ENCODE data around the gene RHOBTB1.

Gene RHOBTB1

GRCh38 chr10:60957667-60958221 lies 13.8 kb upstream of the RHOBTB1 start:
- Histone ChIP-seq H4K20me1 (ENCODE audit: insufficient read depth, low read length) (no peaks in the 10 kb centered on the region), H3K9me3 (ENCODE audit: insufficient read depth, low read length, severe bottlenecking) (no peaks in the 10 kb centered on the region), H3K9ac (ENCODE audit: low read depth, low read length) (no peak overlapping the region), H3K79me2 (ENCODE audit: insufficient read depth, low read length) (no peaks in the 10 kb centered on the region), H3K4me2 (ENCODE audit: insufficient read depth, low read length) (no peak overlapping the region), H3K4me1 (ENCODE audit: insufficient read depth, low read length) (no peaks in the 10 kb centered on the region), H3K27ac (ENCODE audit: low read length) (no peak overlapping the region), H3K4me3 (ENCODE audit: low read depth in 1 of 2, low read length in 2 of 2) (no peak overlapping the region), H3K36me3 (ENCODE audit: insufficient read depth, low read length) (no peaks in the 10 kb centered on the region), H2AFZ (ENCODE audit: low read depth, low read length) (no peak overlapping the region), H3K27me3 (ENCODE audit: insufficient read depth, low read length, poor library complexity) (no peaks in the 10 kb centered on the region)
- no peak for TF ChIP-seq EZH2 (IDR thresholded peaks at IDR 0.05; ENCODE audit: borderline replicate concordance, low read depth, low read length, severe bottlenecking)
- TF ChIP-seq, protein P1, sequence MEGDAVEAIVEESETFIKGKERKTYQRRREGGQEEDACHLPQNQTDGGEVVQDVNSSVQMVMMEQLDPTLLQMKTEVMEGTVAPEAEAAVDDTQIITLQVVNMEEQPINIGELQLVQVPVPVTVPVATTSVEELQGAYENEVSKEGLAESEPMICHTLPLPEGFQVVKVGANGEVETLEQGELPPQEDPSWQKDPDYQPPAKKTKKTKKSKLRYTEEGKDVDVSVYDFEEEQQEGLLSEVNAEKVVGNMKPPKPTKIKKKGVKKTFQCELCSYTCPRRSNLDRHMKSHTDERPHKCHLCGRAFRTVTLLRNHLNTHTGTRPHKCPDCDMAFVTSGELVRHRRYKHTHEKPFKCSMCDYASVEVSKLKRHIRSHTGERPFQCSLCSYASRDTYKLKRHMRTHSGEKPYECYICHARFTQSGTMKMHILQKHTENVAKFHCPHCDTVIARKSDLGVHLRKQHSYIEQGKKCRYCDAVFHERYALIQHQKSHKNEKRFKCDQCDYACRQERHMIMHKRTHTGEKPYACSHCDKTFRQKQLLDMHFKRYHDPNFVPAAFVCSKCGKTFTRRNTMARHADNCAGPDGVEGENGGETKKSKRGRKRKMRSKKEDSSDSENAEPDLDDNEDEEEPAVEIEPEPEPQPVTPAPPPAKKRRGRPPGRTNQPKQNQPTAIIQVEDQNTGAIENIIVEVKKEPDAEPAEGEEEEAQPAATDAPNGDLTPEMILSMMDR (IDR thresholded peaks at IDR 0.05; ENCODE audit: borderline replicate concordance, extremely low read depth, low read length, poor library complexity, severe bottlenecking) = no peak
- DNase-seq (no peak), ATAC-seq (ENCODE audit: insufficient read depth, low read depth) (no peak)

- Histone ChIP-seq H3K4me1 (ENCODE audit: insufficient read depth, low read length) (no peaks in the 10 kb centered on the region), H4K20me1 (ENCODE audit: insufficient read depth, low read length) (no peaks in the 10 kb centered on the region), H2AFZ (ENCODE audit: low read depth, low read length) (no peak overlapping the region), H3K27me3 (ENCODE audit: insufficient read depth, low read length, poor library complexity) (no peaks in the 10 kb centered on the region), H3K9me3 (ENCODE audit: insufficient read depth, low read length, severe bottlenecking) (no peaks in the 10 kb centered on the region), H3K27ac (ENCODE audit: low read length) (no peak overlapping the region), H3K4me2 (ENCODE audit: insufficient read depth, low read length) (no peak overlapping the region), H3K79me2 (ENCODE audit: insufficient read depth, low read length) (no peaks in the 10 kb centered on the region), H3K9ac (ENCODE audit: low read depth, low read length) (no peak overlapping the region), H3K4me3 (ENCODE audit: low read depth in 1 of 2, low read length in 2 of 2) (no peak overlapping the region), H3K36me3 (ENCODE audit: insufficient read depth, low read length) (no peaks in the 10 kb centered on the region)
- no peak for DNase-seq
- TF ChIP-seq, protein P1 (IDR thresholded peaks at IDR 0.05; ENCODE audit: borderline replicate concordance, extremely low read depth, low read length, poor library complexity, severe bottlenecking) = no peak
- TF ChIP-seq EZH2 (IDR thresholded peaks at IDR 0.05; ENCODE audit: borderline replicate concordance, low read depth, low read length, severe bottlenecking) = no peak
- no peak for ATAC-seq (ENCODE audit: insufficient read depth, low read depth)
Measured at GRCh38 chr10:60955957-60956425, 12.0 kb upstream of the RHOBTB1 start.

DNA sequence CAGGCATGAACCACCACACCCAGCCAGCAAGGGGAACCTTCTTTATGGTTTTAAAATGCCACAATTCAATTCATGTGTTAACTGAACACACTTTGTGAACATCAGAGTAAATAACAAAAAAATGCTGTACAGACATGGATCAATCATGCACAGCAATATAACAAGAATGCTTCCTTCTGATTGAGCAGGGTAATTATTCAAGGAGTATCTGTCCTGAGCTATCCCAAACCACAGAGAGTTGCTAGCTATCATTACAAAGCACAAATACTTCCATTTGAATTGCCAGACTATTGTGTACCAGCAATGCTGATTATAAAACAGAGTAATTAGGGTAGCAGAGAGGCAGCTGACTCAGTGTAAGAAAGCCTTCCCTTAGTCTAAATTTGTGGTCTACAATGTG lies 11.3 kb upstream of the RHOBTB1 start:
- Histone ChIP-seq H2AFZ (ENCODE audit: low read depth, low read length) (no peak overlapping the region), H3K9ac (ENCODE audit: low read depth, low read length) (no peak overlapping the region), H3K4me2 (ENCODE audit: insufficient read depth, low read length) (no peak overlapping the region), H3K27ac (ENCODE audit: low read length) (no peak overlapping the region), H4K20me1 (ENCODE audit: insufficient read depth, low read length) (no peaks in the 10 kb centered on the region), H3K79me2 (ENCODE audit: insufficient read depth, low read length) (no peaks in the 10 kb centered on the region), H3K4me1 (ENCODE audit: insufficient read depth, low read length) (no peaks in the 10 kb centered on the region), H3K27me3 (ENCODE audit: insufficient read depth, low read length, poor library complexity) (no peaks in the 10 kb centered on the region), H3K4me3 (ENCODE audit: low read depth in 1 of 2, low read length in 2 of 2) (no peak overlapping the region), H3K36me3 (ENCODE audit: insufficient read depth, low read length) (no peaks in the 10 kb centered on the region), H3K9me3 (ENCODE audit: insufficient read depth, low read length, severe bottlenecking) (no peaks in the 10 kb centered on the region)
- ATAC-seq (ENCODE audit: insufficient read depth, low read depth) (no peak), DNase-seq (no peak)
- no peak for TF ChIP-seq EZH2 (IDR thresholded peaks at IDR 0.05; ENCODE audit: borderline replicate concordance, low read depth, low read length, severe bottlenecking)
- TF ChIP-seq, protein P1 (IDR thresholded peaks at IDR 0.05; ENCODE audit: borderline replicate concordance, extremely low read depth, low read length, poor library complexity, severe bottlenecking) = no peak

Data from DND-41 (cell line).